OCI-M2 (cell line): ENCODE results near the gene PHETA1.
"Not testable (repeated sequence)": the region's sequence is repeated elsewhere in the genome, so short reads cannot be mapped to it uniquely, and the experiment has no call there.

ENCODE experiments used
- DNase-seq: peaks from one replicate; lab custom pipeline; 2025; ENCODE audit not compliant: unreplicated experiment; lab: John Stamatoyannopoulos, UW

The PHETA1 gene

GRCh38 chr12:111405859-111406473 is 37.1 kb upstream of the PHETA1 start, which contains the start of gene SH2B3:
Gene SH2B3, plus strand, starts transcription at chr12:111405923. Its CDS starts 12,223 bp downstream, at chr12:111418146.
- DNase-seq, result no peak

- DNase-seq, result peak; percentile 94
These were observed 36.4 kb upstream of the PHETA1 start for GRCh38 chr12:111405149-111405858.

- no peak for DNase-seq
These were observed 35.7 kb upstream of the PHETA1 start for GRCh38 chr12:111404362-111405148.

GRCh38 chr12:111402490-111402824 is 33.6 kb upstream of the PHETA1 start:
- not testable (repeated sequence) for DNase-seq

- no peak for DNase-seq
These were observed 32.3 kb upstream of the PHETA1 start for GRCh38 chr12:111401167-111401605.

GRCh38 chr12:111399741-111400404 is 31.0 kb upstream of the PHETA1 start:
- not testable (repeated sequence) for DNase-seq

GRCh38 chr12:111398530-111398929 is 29.6 kb upstream of the PHETA1 start:
- DNase-seq, result no peak

GRCh38 chr12:111396726-111397445 is 28.0 kb upstream of the PHETA1 start:
- DNase-seq, result no peak

GRCh38 chr12:111396271-111396670 is 27.4 kb upstream of the PHETA1 start:
- not testable (repeated sequence) for DNase-seq

- DNase-seq, result no peak
These were observed 26.7 kb upstream of the PHETA1 start for GRCh38 chr12:111395336-111396187.

- DNase-seq, result no peak
These were observed 25.6 kb upstream of the PHETA1 start for GRCh38 chr12:111394480-111394879.

- no peak for DNase-seq
These were observed 24.9 kb upstream of the PHETA1 start for GRCh38 chr12:111393700-111394300.

- no peak for DNase-seq
These were observed 22.0 kb upstream of the PHETA1 start for GRCh38 chr12:111390910-111391309.

GRCh38 chr12:111389635-111390034 is 20.7 kb upstream of the PHETA1 start:
- no peak for DNase-seq

GRCh38 chr12:111387747-111388323 is 18.9 kb upstream of the PHETA1 start:
- DNase-seq, result no peak

GRCh38 chr12:111386885-111387284 is 18.0 kb upstream of the PHETA1 start:
- no peak for DNase-seq

GRCh38 chr12:111384596-111384995 is 15.7 kb upstream of the PHETA1 start:
- no peak for DNase-seq

- DNase-seq, result no peak
These were observed 11.2 kb upstream of the PHETA1 start for GRCh38 chr12:111379942-111380554.

- DNase-seq, result no peak
These were observed 8.5 kb upstream of the PHETA1 start for GRCh38 chr12:111377440-111377839.
